HG03066 (cell line): ENCODE data around the gene MAGEB18.

Experiments
- ATAC-seq: cut with Tn5 transposase; IDR thresholded peaks from one replicate; pipeline ENCODE4 v1.9.1; 2021; ENCODE audit warnings: low read depth; ENCODE audit not compliant: unreplicated experiment

MAGEB18 gene

GRCh38 chrX:26138274-26138673 is at the start of gene MAGEB18:
TSS of gene MAGEB18 (plus strand) at chrX:26138343. CDS start at chrX:26138986, 643 bp downstream.
- ATAC-seq = no peak

DNA sequence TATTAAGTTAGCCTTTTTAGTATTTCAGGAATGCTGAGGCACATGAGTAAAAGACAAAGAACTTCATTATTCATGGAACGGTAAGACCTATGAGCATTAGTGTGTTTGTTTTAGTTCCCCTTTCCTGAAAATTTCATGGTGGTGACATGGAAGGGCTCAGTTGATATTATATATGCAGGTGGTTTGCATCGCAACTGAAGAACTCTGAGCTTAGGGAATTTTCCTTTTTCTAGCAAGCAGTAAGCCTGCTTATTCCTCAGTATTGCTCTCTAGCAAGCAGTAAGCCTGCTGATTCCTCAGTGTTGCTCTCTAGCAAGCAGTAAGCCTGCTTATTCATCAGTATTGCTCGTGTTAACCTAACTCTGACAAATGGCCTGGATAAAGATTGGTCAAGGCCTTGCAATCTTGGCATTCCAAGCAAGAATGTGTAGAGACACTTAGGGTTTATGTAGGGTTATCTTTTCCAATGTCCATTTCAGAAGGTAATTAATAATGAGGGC is 37.7 kb upstream of the MAGEB18 start:
- ATAC-seq = no peak

DNA sequence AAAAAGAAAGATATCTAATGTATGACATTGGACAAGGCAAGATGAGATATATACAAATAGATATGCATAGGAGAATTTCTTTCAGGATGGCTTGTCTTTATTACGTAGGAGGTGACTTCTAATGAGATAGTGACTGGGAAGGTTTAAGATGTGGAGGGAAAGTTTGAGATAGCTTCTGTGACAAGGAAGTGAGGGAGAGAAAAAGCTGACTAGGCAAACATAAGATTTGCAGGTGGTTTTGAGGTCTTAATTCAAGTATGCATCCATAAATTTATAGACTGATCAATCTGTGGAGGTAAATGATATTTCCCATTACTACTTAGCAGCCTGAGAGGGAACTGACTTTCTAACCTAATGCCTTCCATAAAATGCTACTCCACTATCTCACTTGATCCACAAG is 29.0 kb upstream of the MAGEB18 start:
- no peak for ATAC-seq

GRCh38 chrX:26146024-26146423 is 7.9 kb downstream of the MAGEB18 start:
- ATAC-seq = no peak

- no peak for ATAC-seq
Measured at GRCh38 chrX:26160301-26160700, 22.2 kb downstream of the MAGEB18 start, which contains the start of gene MAGEB6B. TSS of gene MAGEB6B (plus strand) at chrX:26160601. CDS start at chrX:26160601, 0 bp downstream.
